IMR-90 (cell line): ENCODE measurements around the gene FAM162B. TPM values are rescaled to one million over a fixed set of nuclear protein-coding genes. Genes with fewer than 3 reads are reported as not detected.

Source experiments
- ATAC-seq: fragments of 200-7000 bp; cut with Tn5 transposase; 2 replicates; pipeline ENCODE4 v1.9.1; 2020; ENCODE audit warnings: low read depth, mild to moderate bottlenecking, moderate library complexity
- BruUV-seq: library from RNA; stranded (reverse); fragments of 400-500 nt; replicated peaks from 2 replicates; lab custom pipeline; 2021; lab: Mats Ljungman, UMichigan
- CTCF ChIA-PET: fragments of 300-600 bp; formaldehyde crosslinking; extraction: SDS; loops from one replicate; lab custom pipeline; 2021; ENCODE audit warnings: antibody characterized with exemption; lab: Yijun Ruan, JAX
- POLR2A ChIA-PET: fragments of 300-600 bp; sonication (Branson Sonifier 250); formaldehyde crosslinking; loops from one replicate; lab custom pipeline; 2022; ENCODE audit warnings: antibody characterized with exemption; ENCODE audit not compliant: unreplicated experiment; lab: Charles Lee
- DNase-seq: peaks from one replicate; pipeline ENCODE4 v3.0.0; 2013
- H2AFZ ChIP-seq: replicated peaks from 2 replicates; pipeline ENCODE3; 2013; ENCODE audit warnings: low read length, mild to moderate bottlenecking; ENCODE audit not compliant: poor library complexity
- H2AK5ac ChIP-seq: 2 replicates; pipeline ENCODE4 v1.6.1; 2013; ENCODE audit warnings: low read depth, low read length, inconsistent platforms
- H2AK9ac ChIP-seq: replicated peaks from 2 replicates; pipeline ENCODE3; 2013; ENCODE audit warnings: mild to moderate bottlenecking, low read depth, low read length, moderate library complexity; ENCODE audit not compliant: poor library complexity
- H2BK120ac ChIP-seq: 2 replicates; pipeline ENCODE4 v1.6.1; 2013; ENCODE audit warnings: low read depth, low read length, inconsistent platforms
- H2BK15ac ChIP-seq: 3 replicates; pipeline ENCODE4 v1.6.1; 2013; ENCODE audit warnings: low read depth, low read length, inconsistent platforms
- H2BK20ac ChIP-seq: 2 replicates; pipeline ENCODE4 v1.6.1; 2013; ENCODE audit warnings: low read depth, mild to moderate bottlenecking, inconsistent platforms, low read length, moderate library complexity
- H2BK5ac ChIP-seq: 2 replicates; pipeline ENCODE4 v1.6.1; 2013; ENCODE audit warnings: mild to moderate bottlenecking, low read depth, low read length, inconsistent platforms; ENCODE audit not compliant: poor library complexity, severe bottlenecking
- H3K14ac ChIP-seq: replicated peaks from 2 replicates; pipeline ENCODE4 v1.6.1; 2013; ENCODE audit warnings: low read depth, low read length, inconsistent platforms
- H3K18ac ChIP-seq: 2 replicates; pipeline ENCODE4 v1.6.1; 2013; ENCODE audit warnings: low read depth, low read length, control low read depth
- H3K23ac ChIP-seq: 2 replicates; pipeline ENCODE4 v1.6.1; 2013; ENCODE audit warnings: low read depth, low read length, inconsistent platforms
- H3K27ac ChIP-seq: 2 replicates; pipeline ENCODE4 v1.5.1; 2013; ENCODE audit warnings: mild to moderate bottlenecking, control low read depth, low read length; ENCODE audit not compliant: insufficient read depth
- H3K27me3 ChIP-seq: 2 replicates; pipeline ENCODE4 v1.6.1; 2013; ENCODE audit warnings: low read length; ENCODE audit not compliant: control insufficient read depth, insufficient read depth
- H3K36me3 ChIP-seq: 2 replicates; pipeline ENCODE4 v1.6.1; 2013; ENCODE audit warnings: low read length, mixed read lengths; ENCODE audit not compliant: control insufficient read depth, insufficient read depth
- H3K4ac ChIP-seq: 2 replicates; pipeline ENCODE4 v1.6.1; 2013; ENCODE audit warnings: low read depth, low read length, inconsistent platforms
- H3K4me1 ChIP-seq: 2 replicates; pipeline ENCODE4 v1.6.1; 2013; ENCODE audit warnings: low read length, mixed read lengths; ENCODE audit not compliant: control insufficient read depth, insufficient read depth
- H3K4me2 ChIP-seq: 2 replicates; pipeline ENCODE4 v1.6.1; 2013; ENCODE audit warnings: low read depth, mild to moderate bottlenecking, control low read depth, low read length, moderate library complexity
- H3K4me3 ChIP-seq: 2 replicates; pipeline ENCODE4 v1.5.1; 2013; ENCODE audit warnings: low read depth, mild to moderate bottlenecking, control low read depth, low read length, moderate library complexity; ENCODE audit not compliant: insufficient read depth
- H3K56ac ChIP-seq: 2 replicates; pipeline ENCODE4 v1.6.1; 2013; ENCODE audit warnings: low read length, inconsistent platforms; ENCODE audit not compliant: insufficient read depth; ENCODE audit errors: extremely low read depth
- H3K79me1 ChIP-seq, 2 experiments: 2 replicates each; pipeline ENCODE4 v1.6.1; 2013; ENCODE audit warnings: low read length in 2 of 2, inconsistent platforms in 1 of 2, low read depth in 1 of 2
- H3K9ac ChIP-seq: 2 replicates; pipeline ENCODE4 v1.6.1; 2013; ENCODE audit warnings: low read depth, low read length, control low read depth
- H3K9me1 ChIP-seq: 2 replicates; pipeline ENCODE4 v1.6.1; 2013; ENCODE audit warnings: low read length, inconsistent platforms; ENCODE audit not compliant: insufficient read depth
- H3K9me3 ChIP-seq: 2 replicates; pipeline ENCODE4 v1.6.1; 2013; ENCODE audit warnings: low read length; ENCODE audit not compliant: control insufficient read depth, insufficient read depth
- H4K20me1 ChIP-seq: 2 replicates; pipeline ENCODE4 v1.6.1; 2013; ENCODE audit warnings: low read length, inconsistent platforms; ENCODE audit not compliant: insufficient read depth
- H4K5ac ChIP-seq: 2 replicates; pipeline ENCODE4 v1.6.1; 2013; ENCODE audit warnings: mild to moderate bottlenecking, low read depth, low read length, control low read depth
- H4K8ac ChIP-seq, 2 experiments: 2 replicates each; pipeline ENCODE4 v1.6.1; 2013; ENCODE audit warnings: low read depth in 2 of 2, low read length in 2 of 2, control low read depth in 1 of 2, inconsistent platforms in 1 of 2
- H4K91ac ChIP-seq: 2 replicates; pipeline ENCODE4 v1.6.1; 2013; ENCODE audit warnings: low read depth, low read length, inconsistent platforms; ENCODE audit not compliant: insufficient read depth
- CEBPB ChIP-seq: IDR thresholded peaks from 2 replicates; pipeline ENCODE4 v1.6.1; 2012; ENCODE audit warnings: low read depth, low read length, improper control_type of control experiment
- CHD1 ChIP-seq: IDR thresholded peaks from 2 replicates; pipeline ENCODE4 v1.6.1; 2012; ENCODE audit warnings: low read depth, low read length, improper control_type of control experiment
- CTCF ChIP-seq: conservative IDR thresholded peaks from 2 replicates; pipeline ENCODE4 v1.5.1; 2012; ENCODE audit warnings: mild to moderate bottlenecking, low read depth, low read length, improper control_type of control experiment
- FOS ChIP-seq: fragments of 150-350 bp; IDR thresholded peaks from 2 replicates; pipeline ENCODE4 v1.6.1; 2016; ENCODE audit warnings: low read depth, low read length
- MAFK ChIP-seq: IDR thresholded peaks from 2 replicates; pipeline ENCODE4 v1.6.1; 2012; ENCODE audit warnings: low read depth, low read length, improper control_type of control experiment
- MXI1 ChIP-seq: IDR thresholded peaks from 2 replicates; pipeline ENCODE4 v1.6.1; 2012; ENCODE audit warnings: low read depth, mild to moderate bottlenecking, low read length, moderate library complexity, borderline replicate concordance
- POLR2A ChIP-seq: IDR thresholded peaks from 2 replicates; pipeline ENCODE4 v1.6.1; 2012; ENCODE audit warnings: mild to moderate bottlenecking, low read depth, low read length
- RAD21 ChIP-seq: IDR thresholded peaks from 2 replicates; pipeline ENCODE4 v1.6.1; 2012; ENCODE audit warnings: low read length, improper control_type of control experiment
- USF2 ChIP-seq: fragments of 150-350 bp; IDR thresholded peaks from 2 replicates; pipeline ENCODE4 v1.6.1; 2017; ENCODE audit warnings: mild to moderate bottlenecking, antibody characterized with exemption, low read length, low read depth
- WGBS, 2 experiments: methylation state at CpG; one replicate each; pipeline versions ENCODE4 v1.1.5 to v1.1.7; 2013; ENCODE audit warnings: missing lambda C conversion rate in 2 of 2; ENCODE audit not compliant: insufficient read length in 1 of 2; ENCODE audit errors: extremely low coverage in 2 of 2; 5-methylcytosine and 5-hydroxymethylcytosine counted together
- dilution Hi-C: fragments of 300-500 bp; cut with HindIII; formaldehyde crosslinking; loops from one replicate; pipeline ENCODE4 v1.14.3; 2018; ENCODE audit warnings: low sequenced_read_pairs; ENCODE audit not compliant: unreplicated experiment
- in situ Hi-C: fragments of 300-500 bp; cut with MboI; formaldehyde crosslinking; loops from 3 replicates; pipeline ENCODE4 v1.14.3; 2019; ENCODE audit warnings: low sequenced_read_pairs, inconsistent platforms, mixed read lengths
- intact Hi-C: fragments of 100-400 bp; cut with micrococcal nuclease; formaldehyde crosslinking; loops from 2 replicates; pipeline ENCODE4 v1.10.0; 2022
- polyA plus RNA-seq, 3 experiments: library from polyadenylated mRNA; depleted of rRNA; stranded (reverse); fragments of >200 nt; gene quantifications; 2 replicates each; pipeline ENCODE4 v1.2.3, GENCODE V29; 2012; ENCODE audit warnings: low replicate concordance in 1 of 3
- total RNA-seq: library from RNA; depleted of rRNA; stranded (reverse); fragments of >200 nt; gene quantifications from 2 replicates; pipeline ENCODE4 v1.2.3, GENCODE V29; 2012

Gene FAM162B
- total and polyA plus RNA-seq, 2 of the 4 experiments (the other 2 are of a cell fraction), result 2.9 to 3.2 TPM

DNA sequence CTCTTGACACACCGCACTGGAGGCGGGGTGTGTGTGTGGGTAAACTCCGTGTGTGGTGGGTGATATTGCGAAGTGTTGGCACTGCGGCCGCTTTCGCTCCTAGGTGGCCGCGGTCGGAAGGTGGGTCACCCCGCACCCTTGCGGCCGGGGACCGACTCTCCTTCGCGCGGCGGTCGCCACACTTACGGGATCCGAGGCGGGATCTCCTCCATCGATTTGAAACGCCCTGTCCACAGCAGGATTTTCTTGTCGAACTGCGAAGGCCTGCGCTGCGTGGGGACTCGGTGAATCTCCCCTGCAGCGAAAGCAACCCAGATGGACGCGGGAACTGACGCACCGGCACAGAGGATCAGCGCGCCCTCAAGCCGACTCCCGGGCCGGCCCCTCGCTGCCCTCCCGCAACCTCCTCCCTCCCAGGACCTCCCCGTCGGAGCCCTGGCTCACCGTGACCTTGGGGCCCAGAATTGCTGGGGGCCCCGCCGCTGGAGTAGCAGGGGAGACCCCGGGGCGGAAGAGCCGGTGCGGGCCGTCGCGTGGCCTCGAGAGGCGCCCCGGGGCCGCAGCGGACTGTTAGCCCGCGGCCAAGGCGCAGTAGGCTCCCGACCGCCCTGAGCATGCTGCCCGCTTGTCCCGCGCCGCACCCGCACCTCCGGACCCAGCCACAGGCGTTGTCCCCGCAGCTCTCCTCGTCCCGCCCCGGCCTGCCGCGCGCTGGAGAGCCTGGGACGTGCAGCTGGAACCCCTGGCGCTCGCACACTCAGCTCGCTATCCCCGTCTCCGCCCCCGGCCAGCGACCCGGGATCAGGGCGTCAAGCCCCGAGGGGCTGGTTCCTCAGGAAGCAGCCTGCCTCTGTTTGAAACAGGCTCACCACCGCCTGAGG, at the start of gene FAM162B (continued):
- no peak for TF ChIP-seq CHD1
- TF ChIP-seq MAFK, result no peak
- no peak for TF ChIP-seq FOS
- TF ChIP-seq CEBPB, result no peak
- TF ChIP-seq POLR2A, result no peak
- no peak for TF ChIP-seq MXI1

DNA sequence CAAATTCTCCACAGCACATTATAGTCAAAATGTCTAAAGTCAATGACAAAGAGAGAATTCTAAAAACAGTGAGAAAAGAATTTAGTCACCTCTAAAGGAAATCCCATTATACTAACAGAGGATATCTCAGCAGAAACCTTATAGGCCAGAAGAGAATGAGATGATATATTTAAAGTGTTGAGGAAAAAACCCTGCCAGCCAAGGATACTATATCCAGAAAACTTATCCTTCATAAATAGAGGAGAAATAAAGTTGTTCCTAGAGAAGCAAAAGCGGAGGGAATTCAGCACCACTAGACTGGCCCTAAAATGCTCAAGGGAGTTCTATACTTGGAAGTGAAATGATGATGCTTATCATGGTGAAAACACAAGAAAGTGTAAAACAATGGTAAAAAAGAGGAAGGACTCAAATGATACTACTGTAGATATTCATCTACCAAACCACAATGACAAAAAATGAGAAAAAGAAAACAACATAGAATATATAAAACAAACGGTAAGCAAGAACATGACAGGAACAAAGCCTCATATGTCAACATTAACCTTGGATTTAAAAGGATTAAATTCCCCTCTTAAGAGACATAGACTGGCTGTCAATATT, 46.6 kb upstream of the FAM162B start:
- no peak for TF ChIP-seq CTCF
- TF ChIP-seq USF2, result no peak
- no peak for TF ChIP-seq RAD21
- Histone ChIP-seq H3K4me3 (no peak overlapping the region), H2AFZ (no peak overlapping the region), H3K9ac (no peak overlapping the region), H3K56ac (no peak overlapping the region), H3K4me1 (no peaks in the 10 kb centered on the region), H3K4ac (no peak overlapping the region), H2BK20ac (no peak overlapping the region), H3K36me3 (no peaks in the 10 kb centered on the region), H3K79me1 (no peaks in the 10 kb centered on the region), H3K27ac (no peak overlapping the region), H3K9me3 (no peaks in the 10 kb centered on the region), H4K5ac (no peak overlapping the region), H4K20me1 (no peaks in the 10 kb centered on the region), H3K4me2 (no peak overlapping the region), H3K23ac (no peak overlapping the region), H3K14ac (no peak overlapping the region), H3K18ac (no peak overlapping the region), H2BK15ac (no peak overlapping the region), H4K8ac (no peak overlapping the region), H2BK5ac (no peak overlapping the region), H2AK5ac (no peak overlapping the region), H3K27me3 (no peaks in the 10 kb centered on the region), H2BK120ac (no peak overlapping the region), H2AK9ac (no peak overlapping the region), H4K91ac (no peak overlapping the region), H3K9me1 (no peaks in the 10 kb centered on the region)
- no peak for DNase-seq
- ChIA-PET CTCF (no interaction called here), POLR2A (no interaction called here)
- in situ Hi-C loops (no loop called here), intact Hi-C loops (no loop called here), dilution Hi-C loops (no loop called here)
- BruUV-seq, result no TSS peak
- ATAC-seq, result no peak
- WGBS, 2 experiments, result no CpG with 5 or more reads among the region's 2 CpGs
